WI38 (cell line): ENCODE measurements around the gene PRKAA2.

Experiments
- H3K4me3 ChIP-seq: 2 replicates; pipeline ENCODE4 v1.5.1; 2011; ENCODE audit warnings: low read depth, mild to moderate bottlenecking, control low read depth, low read length
- TF ChIP-seq, protein P1 (sequence below): IDR thresholded peaks from 2 replicates; pipeline ENCODE4 v1.5.1; 2012; ENCODE audit warnings: low read depth, mild to moderate bottlenecking, control low read depth, low read length

PRKAA2 gene

DNA sequence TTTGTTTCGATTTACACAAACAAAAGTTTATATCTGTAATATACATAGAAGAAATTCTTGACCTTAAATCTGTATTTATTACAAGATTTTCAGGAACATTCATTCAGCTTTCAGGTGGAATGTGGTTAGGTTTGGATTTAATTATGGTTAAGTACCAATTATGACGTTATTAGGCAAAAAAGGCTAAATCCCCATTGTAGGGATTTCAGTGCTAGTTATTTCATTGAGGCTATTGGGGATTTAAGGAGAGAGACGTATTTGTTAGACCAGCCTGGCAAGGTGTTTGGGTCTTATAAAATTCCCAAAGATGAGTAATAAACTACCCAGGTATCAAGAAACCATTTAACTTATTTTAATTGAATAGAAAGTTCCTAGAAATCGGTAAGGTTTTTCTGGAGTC is 26.0 kb downstream of the PRKAA2 start:
- H3K4me3 ChIP-seq: no peak overlapping the region
- TF ChIP-seq, protein P1, sequence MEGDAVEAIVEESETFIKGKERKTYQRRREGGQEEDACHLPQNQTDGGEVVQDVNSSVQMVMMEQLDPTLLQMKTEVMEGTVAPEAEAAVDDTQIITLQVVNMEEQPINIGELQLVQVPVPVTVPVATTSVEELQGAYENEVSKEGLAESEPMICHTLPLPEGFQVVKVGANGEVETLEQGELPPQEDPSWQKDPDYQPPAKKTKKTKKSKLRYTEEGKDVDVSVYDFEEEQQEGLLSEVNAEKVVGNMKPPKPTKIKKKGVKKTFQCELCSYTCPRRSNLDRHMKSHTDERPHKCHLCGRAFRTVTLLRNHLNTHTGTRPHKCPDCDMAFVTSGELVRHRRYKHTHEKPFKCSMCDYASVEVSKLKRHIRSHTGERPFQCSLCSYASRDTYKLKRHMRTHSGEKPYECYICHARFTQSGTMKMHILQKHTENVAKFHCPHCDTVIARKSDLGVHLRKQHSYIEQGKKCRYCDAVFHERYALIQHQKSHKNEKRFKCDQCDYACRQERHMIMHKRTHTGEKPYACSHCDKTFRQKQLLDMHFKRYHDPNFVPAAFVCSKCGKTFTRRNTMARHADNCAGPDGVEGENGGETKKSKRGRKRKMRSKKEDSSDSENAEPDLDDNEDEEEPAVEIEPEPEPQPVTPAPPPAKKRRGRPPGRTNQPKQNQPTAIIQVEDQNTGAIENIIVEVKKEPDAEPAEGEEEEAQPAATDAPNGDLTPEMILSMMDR: no peak

DNA sequence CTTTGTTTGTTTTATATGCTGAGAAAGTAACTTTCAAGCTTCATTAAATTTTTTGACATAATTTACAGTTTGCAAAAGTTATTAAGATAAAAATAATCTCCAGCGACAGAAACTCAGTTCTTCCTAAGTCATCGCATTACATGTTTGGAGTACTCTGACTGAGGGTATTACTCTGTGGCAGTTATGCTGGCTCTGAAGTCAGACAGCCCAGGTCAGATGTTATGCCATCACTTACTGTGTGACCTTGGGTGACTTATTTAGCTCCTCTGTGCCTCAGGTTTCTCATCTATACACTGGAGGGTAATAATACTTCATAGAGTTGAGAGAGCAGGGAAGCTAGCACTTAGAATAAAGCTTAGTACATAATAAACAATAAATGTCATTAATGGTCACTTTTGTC is 26.4 kb downstream of the PRKAA2 start:
- TF ChIP-seq, protein P1: no peak
- no peak overlapping the region for H3K4me3 ChIP-seq

DNA sequence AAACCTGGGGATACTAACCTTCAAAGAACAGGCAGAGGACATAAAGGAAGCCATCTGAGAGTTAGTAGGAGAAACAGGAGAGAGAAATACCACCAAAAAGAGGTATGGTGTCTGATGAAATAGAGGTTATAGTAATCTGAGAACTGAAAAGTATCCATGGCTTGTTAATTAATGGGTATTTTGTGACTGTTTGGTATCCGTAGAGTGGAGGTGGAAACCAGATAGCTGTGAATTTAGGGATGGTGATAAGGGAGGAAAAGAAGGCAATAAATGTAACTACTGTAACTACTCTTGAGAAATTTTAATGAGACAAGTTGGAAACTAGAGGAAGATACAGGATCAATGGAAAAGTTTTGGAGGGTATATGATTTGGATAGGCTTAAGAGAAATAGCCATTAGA is 27.5 kb downstream of the PRKAA2 start:
- no peak overlapping the region for H3K4me3 ChIP-seq
- TF ChIP-seq, protein P1: no peak

DNA sequence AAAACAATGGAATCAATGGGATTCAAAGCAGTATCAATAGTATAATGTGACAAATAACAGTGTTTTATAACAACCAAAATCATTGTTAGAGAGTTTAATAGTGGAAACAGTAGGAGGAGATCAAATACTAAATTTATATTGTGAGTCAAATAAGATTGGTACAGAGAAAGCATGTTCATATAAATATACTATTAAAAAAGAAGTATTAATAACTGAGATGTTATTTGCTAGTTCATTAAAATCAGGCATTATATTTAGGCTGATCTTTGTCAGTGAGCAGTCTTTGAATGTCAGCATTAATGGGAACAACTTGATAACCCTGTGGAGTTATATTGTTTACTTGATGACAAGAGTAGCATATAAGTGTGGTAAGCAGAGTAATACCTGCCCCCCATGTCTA is 30.6 kb downstream of the PRKAA2 start:
- no peak overlapping the region for H3K4me3 ChIP-seq
- TF ChIP-seq, protein P1: no peak

DNA sequence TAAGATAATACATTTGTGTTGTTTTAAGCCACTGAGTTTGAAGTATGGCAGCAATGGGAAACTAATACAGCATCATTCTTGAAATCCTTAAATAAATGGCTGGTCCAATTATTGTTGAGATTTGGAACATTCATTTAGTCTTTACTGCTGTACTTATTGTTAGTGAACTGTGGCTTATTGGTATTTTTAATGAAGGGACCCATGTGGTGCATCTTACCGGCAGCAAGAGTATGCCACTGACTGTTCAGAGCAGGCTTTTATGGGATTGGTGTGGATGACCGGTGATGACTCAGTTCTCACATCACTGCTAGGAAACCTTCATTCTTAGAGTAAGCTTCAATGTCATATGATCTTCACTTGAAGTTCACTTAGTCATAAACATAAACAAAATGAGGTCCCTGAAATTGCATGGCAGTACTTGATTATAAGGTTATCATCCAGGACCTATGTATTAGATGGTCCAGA is 31.5 kb downstream of the PRKAA2 start:
- H3K4me3 ChIP-seq: no peak overlapping the region
- TF ChIP-seq, protein P1: no peak

DNA sequence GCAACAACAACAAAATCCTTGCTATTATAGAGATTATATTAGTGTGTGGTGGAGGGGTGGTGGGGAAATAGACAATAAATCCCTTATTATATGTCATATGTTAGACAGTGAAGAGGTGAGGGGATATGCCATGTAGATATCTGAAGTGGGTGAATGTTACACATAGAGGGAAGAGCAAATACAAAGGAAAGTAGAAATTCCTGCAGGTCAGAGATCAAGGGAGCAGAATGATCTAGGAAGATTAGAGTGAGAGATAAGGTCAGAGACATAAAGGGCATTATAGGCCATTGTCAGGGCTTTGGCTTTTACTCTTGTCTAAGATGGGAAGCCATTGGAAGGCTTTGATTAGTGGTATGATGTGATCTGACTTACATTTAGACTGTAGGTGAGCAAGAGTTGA is 38.5 kb downstream of the PRKAA2 start:
- no peak overlapping the region for H3K4me3 ChIP-seq
- TF ChIP-seq, protein P1: no peak

DNA sequence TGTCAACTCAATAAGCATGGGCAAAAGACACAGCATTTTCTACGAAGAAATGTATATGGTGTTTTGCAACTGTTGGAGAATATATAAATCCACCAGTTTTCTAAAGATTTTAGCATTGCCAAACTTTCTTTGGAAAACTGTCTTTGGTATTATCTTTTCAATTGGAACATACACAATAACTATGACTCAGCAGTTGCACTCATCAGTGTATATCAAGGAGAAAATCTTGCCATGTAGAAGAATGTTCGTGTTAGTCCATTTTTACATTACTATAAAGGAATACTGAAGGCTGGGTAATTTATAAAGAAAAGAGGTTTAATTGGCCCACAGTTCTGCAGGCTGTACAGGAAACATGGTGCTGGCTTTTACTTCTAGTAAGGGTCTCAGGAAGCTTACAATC is 41.1 kb downstream of the PRKAA2 start:
- TF ChIP-seq, protein P1: no peak
- no peak overlapping the region for H3K4me3 ChIP-seq
